Thoracic aorta (tissue), 2 donors: Measurements from ENCODE around the gene WDFY2. TPM values are rescaled to one million over a fixed set of nuclear protein-coding genes. Genes with fewer than 3 reads are reported as not detected.

Experiments
- ATAC-seq: fragments of 150-250 bp; one replicate; pipeline ENCODE4 v1.8.0; 2017; ENCODE audit warnings: low read depth; ENCODE audit not compliant: insufficient number of reproducible peaks, low FRiP score
- DNase-seq: peaks from one replicate; pipeline ENCODE4 v3.0.0-alpha.2; 2020; ENCODE audit warnings: low spot score
- H3K27ac ChIP-seq, 2 donors: fragments of 200-600 bp; sonication (generic); 1 replicate in 1 of 2; 2 replicates in 1 of 2; pipeline ENCODE4 v1.5.1; 2016; ENCODE audit warnings: mild to moderate bottlenecking in 2 of 2, moderate library complexity in 2 of 2
- H3K27me3 ChIP-seq: fragments of 200-600 bp; sonication (generic); replicated peaks from 2 replicates; pipeline ENCODE4 v1.6.0; 2016; ENCODE audit warnings: mild to moderate bottlenecking; ENCODE audit not compliant: insufficient read depth
- H3K36me3 ChIP-seq: fragments of 200-600 bp; sonication (generic); one replicate; pipeline ENCODE4 v1.5.1; 2016
- H3K4me1 ChIP-seq, 2 donors: fragments of 200-600 bp; sonication (generic); 1 replicate in 1 of 2; 2 replicates in 1 of 2; pipeline versions ENCODE4 v1.5.1 to v1.6.0; 2016; ENCODE audit warnings: low read depth in 2 of 2, mild to moderate bottlenecking in 1 of 2; ENCODE audit not compliant: control insufficient read depth in 1 of 2
- H3K4me3 ChIP-seq: fragments of 200-600 bp; sonication (generic); 2 replicates; pipeline ENCODE4 v1.5.1; 2016; ENCODE audit warnings: mild to moderate bottlenecking
- H3K9me3 ChIP-seq: fragments of 200-600 bp; sonication (generic); 2 replicates; pipeline ENCODE4 v1.5.1; 2016
- CTCF ChIP-seq: fragments of 200-600 bp; sonication (generic); IDR thresholded peaks from one replicate; pipeline ENCODE4 v1.5.1; 2019; ENCODE audit warnings: antibody characterized with exemption
- total RNA-seq, 2 donors: library from RNA; depleted of rRNA; stranded (reverse); fragments of >200 nt; gene quantifications; one replicate each; pipeline versions ENCODE4 v1.1.0 to v1.2.3, GENCODE V29; 2016

Gene WDFY2
- total RNA-seq, 2 donors from 2014 or later, result 14.6 to 19.3 TPM

- H3K4me3 ChIP-seq, result no peak overlapping the region
- no peak overlapping the region for H3K27ac ChIP-seq
- DNase-seq (no peak), ATAC-seq (no peak)
- H3K27me3 ChIP-seq, result no peaks in the 10 kb centered on the region
- TF ChIP-seq CTCF, result no peak
- no peaks in the 10 kb centered on the region for H3K9me3 ChIP-seq
- peaks cover 0 to 10% of the 10 kb centered on the region in 2 donors for H3K4me1 ChIP-seq
- no peaks in the 10 kb centered on the region for H3K36me3 ChIP-seq
Measured at GRCh38 chr13:51556740-51557139, 27.5 kb upstream of the WDFY2 start.

GRCh38 chr13:51557438-51557837, 26.8 kb upstream of the WDFY2 start:
- ATAC-seq (no peak), DNase-seq (no peak)
- peaks cover 0 to 5% of the 10 kb centered on the region in 2 donors for H3K4me1 ChIP-seq
- H3K4me3 ChIP-seq, result no peak overlapping the region
- no peak for TF ChIP-seq CTCF
- H3K27me3 ChIP-seq, result no peaks in the 10 kb centered on the region
- no peak overlapping the region for H3K27ac ChIP-seq
- no peaks in the 10 kb centered on the region for H3K9me3 ChIP-seq
- H3K36me3 ChIP-seq, result no peaks in the 10 kb centered on the region

- no peak for TF ChIP-seq CTCF
- no peaks in the 10 kb centered on the region for H3K36me3 ChIP-seq
- no peaks in the 10 kb centered on the region for H3K27me3 ChIP-seq
- DNase-seq, result no peak
- no peak for ATAC-seq
- H3K9me3 ChIP-seq, result no peaks in the 10 kb centered on the region
- no peak overlapping the region for H3K4me3 ChIP-seq
- no peak overlapping the region for H3K27ac ChIP-seq
- no peaks in the 10 kb centered on the region for H3K4me1 ChIP-seq
Measured at GRCh38 chr13:51557875-51558612, 26.2 kb upstream of the WDFY2 start.

- no peaks in the 10 kb centered on the region for H3K36me3 ChIP-seq
- H3K27me3 ChIP-seq, result no peaks in the 10 kb centered on the region
- TF ChIP-seq CTCF, result no peak
- H3K9me3 ChIP-seq, result no peaks in the 10 kb centered on the region
- no peak overlapping the region for H3K27ac ChIP-seq
- no peaks in the 10 kb centered on the region for H3K4me1 ChIP-seq
- DNase-seq (no peak), ATAC-seq (no peak)
- no peak overlapping the region for H3K4me3 ChIP-seq
Measured at GRCh38 chr13:51559946-51560735, 24.1 kb upstream of the WDFY2 start.

- Histone ChIP-seq H3K27ac (no peak overlapping the region), H3K4me1 (no peaks in the 10 kb centered on the region), H3K4me3 (no peak overlapping the region), H3K27me3 (no peaks in the 10 kb centered on the region), H3K36me3 (no peaks in the 10 kb centered on the region), H3K9me3 (peaks cover 2% of the 10 kb centered on the region)
- ATAC-seq, result no peak
- no peak for TF ChIP-seq CTCF
- DNase-seq, result no peak
Measured at GRCh38 chr13:51562011-51562671, 22.1 kb upstream of the WDFY2 start.
